H1 (cell line): ENCODE results near the gene ITGAE. TPM values are rescaled to one million over a fixed set of nuclear protein-coding genes. Genes with fewer than 3 reads are reported as not detected.

Experiments used
- CTCF ChIA-PET: fragments of 300-600 bp; sonication (Branson Sonifier 250); formaldehyde crosslinking; loops from one replicate; lab custom pipeline; 2021; ENCODE audit not compliant: partially characterized antibody; lab: Charles Lee
- POLR2A ChIA-PET: fragments of 300-600 bp; sonication (Branson Sonifier 250); formaldehyde crosslinking; loops from one replicate; lab custom pipeline; 2021; ENCODE audit warnings: inconsistent platforms; ENCODE audit not compliant: partially characterized antibody; lab: Charles Lee
- DNase-seq, 2 experiments: peaks; one replicate each; pipeline versions ENCODE4 v3.0.0 to v3.0.0-alpha.2; 2010 to 2022; ENCODE audit warnings: low spot score in 2 of 2, low read depth in 1 of 2, mixed read lengths in 1 of 2
- FAIRE-seq: peaks from 2 replicates; lab custom pipeline; 2011; peaks lifted over from hg19 to GRCh38; lab: Jason Lieb, UNC
- H2AFZ ChIP-seq: 2 replicates; pipeline ENCODE4 v1.8.1; 2012; ENCODE audit warnings: low read length, inconsistent platforms
- H2AK5ac ChIP-seq: 2 replicates; pipeline ENCODE4 v1.6.1; 2013; ENCODE audit warnings: low read depth, low read length
- H2BK120ac ChIP-seq: replicated peaks from 2 replicates; pipeline ENCODE3; 2013; ENCODE audit warnings: low read depth, low read length, inconsistent platforms
- H2BK12ac ChIP-seq: 2 replicates; pipeline ENCODE4 v1.6.1; 2013; ENCODE audit warnings: low read depth, low read length
- H2BK15ac ChIP-seq: 2 replicates; pipeline ENCODE4 v1.6.1; 2013; ENCODE audit warnings: low read length
- H2BK20ac ChIP-seq: 2 replicates; pipeline ENCODE4 v1.6.1; 2013; ENCODE audit warnings: low read length
- H2BK5ac ChIP-seq: 2 replicates; pipeline ENCODE4 v1.6.1; 2013; ENCODE audit warnings: low read depth, low read length
- H3K14ac ChIP-seq: 2 replicates; pipeline ENCODE4 v1.6.1; 2013; ENCODE audit warnings: inconsistent platforms; ENCODE audit not compliant: insufficient read length
- H3K18ac ChIP-seq: 2 replicates; pipeline ENCODE4 v1.6.1; 2013; ENCODE audit warnings: low read length; ENCODE audit errors: extremely low read depth
- H3K23ac ChIP-seq: 2 replicates; pipeline ENCODE4 v1.6.1; 2013; ENCODE audit warnings: inconsistent platforms; ENCODE audit not compliant: insufficient read length
- H3K23me2 ChIP-seq: 2 replicates; pipeline ENCODE4 v1.6.1; 2013; ENCODE audit warnings: low read depth, low read length
- H3K27ac ChIP-seq: 2 replicates; pipeline ENCODE4 v1.6.1; 2011; ENCODE audit warnings: low read depth, low read length, inconsistent platforms
- H3K27me3 ChIP-seq, 4 experiments: replicated peaks in 1 of 4; 1 replicate in 1 of 4; 2 replicates in 3 of 4; pipeline versions ENCODE4 v1.6.1 to v1.8.1; 2011 to 2013; ENCODE audit warnings: low read length in 3 of 4, mild to moderate bottlenecking in 3 of 4, inconsistent platforms in 2 of 4, mixed read lengths in 2 of 4, moderate library complexity in 1 of 4; ENCODE audit not compliant: control insufficient read depth in 3 of 4, insufficient read depth in 3 of 4; ENCODE audit errors: extremely low read depth in 1 of 4
- H3K36me3 ChIP-seq, 4 experiments: 2 replicates each; pipeline versions ENCODE4 v1.6.1 to v1.8.1; 2011 to 2013; ENCODE audit warnings: mild to moderate bottlenecking in 4 of 4, low read length in 3 of 4, moderate library complexity in 2 of 4, control low read depth in 1 of 4, inconsistent platforms in 1 of 4; ENCODE audit not compliant: insufficient read depth in 4 of 4, control insufficient read depth in 2 of 4
- H3K4ac ChIP-seq: replicated peaks from 2 replicates; pipeline ENCODE3; 2013; ENCODE audit warnings: low read length, low read depth, mixed read lengths, inconsistent platforms; ENCODE audit not compliant: insufficient read length
- H3K4me1 ChIP-seq, 4 experiments: replicated peaks in 1 of 4; 1 replicate in 1 of 4; 2 replicates in 3 of 4; pipeline versions ENCODE4 v1.6.1 to v1.8.1; 2011 to 2013; ENCODE audit warnings: low read length in 3 of 4, inconsistent platforms in 2 of 4, mixed read lengths in 1 of 4; ENCODE audit not compliant: insufficient read depth in 4 of 4, control insufficient read depth in 3 of 4
- H3K4me2 ChIP-seq, 2 experiments: 2 replicates each; pipeline versions ENCODE4 v1.6.1 to v1.8.1; 2011 to 2013; ENCODE audit warnings: low read depth in 2 of 2, low read length in 2 of 2, control low read depth in 1 of 2, inconsistent platforms in 1 of 2, mild to moderate bottlenecking in 1 of 2; ENCODE audit not compliant: insufficient read depth in 1 of 2
- H3K4me3 ChIP-seq, 4 experiments: fragments of 200-600, 300-600 bp in 1 of 4; sonication (generic), shearing (Covaris generic), sonication (Bioruptor Twin) in 1 of 4; 2 replicates each; pipeline versions ENCODE4 v1.5.1 to v1.8.1; 2011 to 2016; ENCODE audit warnings: low read length in 4 of 4, low read depth in 3 of 4, control low read depth in 2 of 4, inconsistent platforms in 2 of 4, mild to moderate bottlenecking in 2 of 4, mixed read lengths in 1 of 4, moderate library complexity in 1 of 4; ENCODE audit not compliant: insufficient read depth in 2 of 4; ENCODE audit errors: extremely low read depth in 1 of 4
- H3K56ac ChIP-seq: replicated peaks from 2 replicates; pipeline ENCODE3; 2013; ENCODE audit warnings: low read depth, mild to moderate bottlenecking, mixed read lengths, low read length, inconsistent platforms; ENCODE audit not compliant: insufficient read length
- H3K79me1 ChIP-seq: 2 replicates; pipeline ENCODE4 v1.6.1; 2013; ENCODE audit warnings: low read depth, low read length, control low read depth
- H3K79me2 ChIP-seq, 2 experiments: 2 replicates each; pipeline versions ENCODE4 v1.6.1 to v1.8.1; 2012 to 2013; ENCODE audit warnings: low read length in 2 of 2, mild to moderate bottlenecking in 2 of 2, inconsistent platforms in 1 of 2; ENCODE audit not compliant: insufficient read depth in 2 of 2, control insufficient read depth in 1 of 2
- H3K9ac ChIP-seq, 4 experiments: replicated peaks in 1 of 4; 1 replicate in 1 of 4; 2 replicates in 3 of 4; pipeline versions ENCODE4 v1.6.1 to v1.8.1; 2011 to 2013; ENCODE audit warnings: low read depth in 3 of 4, low read length in 3 of 4, control low read depth in 2 of 4, mild to moderate bottlenecking in 2 of 4, moderate library complexity in 2 of 4, inconsistent platforms in 1 of 4; ENCODE audit errors: extremely low read depth in 1 of 4
- H3K9me3 ChIP-seq, 2 experiments: 2 replicates each; pipeline versions ENCODE4 v1.6.1 to v1.8.1; 2012 to 2013; ENCODE audit warnings: mild to moderate bottlenecking in 2 of 2, moderate library complexity in 2 of 2, control low read depth in 1 of 2, inconsistent platforms in 1 of 2, low read depth in 1 of 2, low read length in 1 of 2, mixed read lengths in 1 of 2; ENCODE audit not compliant: insufficient read depth in 2 of 2
- H4K20me1 ChIP-seq, 2 experiments: replicated peaks in 1 of 2; 2 replicates each; pipeline versions ENCODE3 to v1.8.1; 2011 to 2013; ENCODE audit warnings: inconsistent platforms in 2 of 2, low read length in 2 of 2, mild to moderate bottlenecking in 1 of 2; ENCODE audit not compliant: insufficient read depth in 2 of 2, control insufficient read depth in 1 of 2
- H4K5ac ChIP-seq: 2 replicates; pipeline ENCODE4 v1.6.1; 2013; ENCODE audit warnings: low read length, low read depth, mixed read lengths, inconsistent platforms; ENCODE audit not compliant: insufficient read length
- H4K8ac ChIP-seq: 2 replicates; pipeline ENCODE4 v1.8.0; 2013; ENCODE audit warnings: mild to moderate bottlenecking, moderate library complexity, low read length, inconsistent platforms; ENCODE audit not compliant: insufficient read depth; ENCODE audit errors: extremely low read depth
- H4K91ac ChIP-seq: replicated peaks from 2 replicates; pipeline ENCODE3; 2013; ENCODE audit warnings: low read length, mixed read lengths, inconsistent platforms; ENCODE audit not compliant: insufficient read length
- ASH2L ChIP-seq: fragments of 200-600, 300-600 bp; sonication (generic); IDR thresholded peaks from one replicate; pipeline ENCODE4 v1.7.1; 2017; ENCODE audit warnings: low read length
- CBX5 ChIP-seq: fragments of 300-800, 300-1000 bp; sonication (generic); IDR thresholded peaks from 2 replicates; pipeline ENCODE4 v1.7.1; 2016; ENCODE audit warnings: antibody characterized with exemption, low read length, low read depth
- GABPA ChIP-seq: IDR thresholded peaks from 2 replicates; pipeline ENCODE4 v1.6.1; 2011; ENCODE audit warnings: mild to moderate bottlenecking, low read length, moderate library complexity, borderline replicate concordance; ENCODE audit not compliant: insufficient read depth
- NRF1 ChIP-seq: IDR thresholded peaks from 2 replicates; pipeline ENCODE4 v1.6.1; 2011; ENCODE audit warnings: mild to moderate bottlenecking, low read depth, low read length, improper control_type of control experiment
- RAD21 ChIP-seq, 2 experiments: IDR thresholded peaks in 1 of 2; conservative IDR thresholded peaks in 1 of 2; 2 replicates each; pipeline ENCODE4 v1.6.1; 2011; ENCODE audit warnings: low read depth in 2 of 2, low read length in 2 of 2, improper control_type of control experiment in 1 of 2, inconsistent platforms in 1 of 2, mild to moderate bottlenecking in 1 of 2, moderate library complexity in 1 of 2
- RXRA ChIP-seq: IDR thresholded peaks from 2 replicates; pipeline ENCODE4 v1.6.1; 2011; ENCODE audit warnings: low read depth, mild to moderate bottlenecking, low read length, moderate library complexity; ENCODE audit not compliant: insufficient read depth
- SAP30 ChIP-seq: fragments of 300-600 bp; sonication (generic); IDR thresholded peaks from 2 replicates; pipeline ENCODE4 v1.7.1; 2012; ENCODE audit warnings: low read length, moderate library complexity, mild to moderate bottlenecking, inconsistent platforms; ENCODE audit not compliant: insufficient read depth, insufficient replicate concordance
- SIX5 ChIP-seq: IDR thresholded peaks from 2 replicates; pipeline ENCODE4 v1.6.1; 2011; ENCODE audit warnings: mild to moderate bottlenecking, low read depth, low read length
- TCF12 ChIP-seq: IDR thresholded peaks from 2 replicates; pipeline ENCODE4 v1.6.1; 2011; ENCODE audit warnings: low read depth, mild to moderate bottlenecking, low read length
- TEAD4 ChIP-seq: IDR thresholded peaks from 2 replicates; pipeline ENCODE4 v1.6.1; 2012; ENCODE audit warnings: low read depth, low read length, inconsistent platforms, mixed read lengths
- YY1 ChIP-seq: IDR thresholded peaks from 2 replicates; pipeline ENCODE4 v1.6.1; 2011; ENCODE audit warnings: low read depth, mild to moderate bottlenecking, low read length
- ZNF274 ChIP-seq: IDR thresholded peaks from 2 replicates; pipeline ENCODE4 v1.7.0; 2012; ENCODE audit warnings: low read length, borderline replicate concordance; ENCODE audit errors: extremely low read depth
- WGBS, 2 experiments: shearing (Covaris generic) in 1 of 2; methylation state at CpG; one replicate each; pipeline versions ENCODE4 v1.1.6 to v1.1.7; 2013 to 2015; ENCODE audit warnings: low lambda C conversion rate in 2 of 2, mixed read lengths in 2 of 2, inconsistent platforms in 1 of 2, low coverage in 1 of 2, missing lambda C conversion rate in 1 of 2; ENCODE audit not compliant: insufficient replicate concordance in 2 of 2, insufficient coverage in 1 of 2, insufficient read length in 1 of 2; ENCODE audit errors: extremely low coverage in 1 of 2, missing lambda C conversion rate in 1 of 2; 5-methylcytosine and 5-hydroxymethylcytosine counted together
- polyA plus RNA-seq, 7 experiments: library from polyadenylated mRNA; depleted of rRNA in 3 of 7; stranded (reverse) in 5 of 7; unstranded in 2 of 7; fragments of >200 nt in 5 of 7; fragments of 200-250 nt in 2 of 7; gene quantifications; 1 replicate in 5 of 7; 2 replicates in 1 of 7; 4 replicates in 1 of 7; pipeline versions ENCODE4 v1.2.1 to v1.2.3, GENCODE V29; 2011 to 2013; ENCODE audit warnings: missing spikeins in 2 of 7, mixed read lengths in 2 of 7
- total RNA-seq: library from RNA; stranded (reverse); fragmentation: NEBNext Ultra II Directional; extraction: Animal tissue kit (Norgen Biotek cat#: 25700); gene quantifications from 2 replicates; pipeline ENCODE4 v1.2.1, GENCODE V29; 2021

The ITGAE gene
- total and polyA plus RNA-seq, 2 of the 8 experiments (the other 6 are each of a cell fraction or from before 2014, with no cell fraction given): 23.2 to 43.1 TPM

DNA sequence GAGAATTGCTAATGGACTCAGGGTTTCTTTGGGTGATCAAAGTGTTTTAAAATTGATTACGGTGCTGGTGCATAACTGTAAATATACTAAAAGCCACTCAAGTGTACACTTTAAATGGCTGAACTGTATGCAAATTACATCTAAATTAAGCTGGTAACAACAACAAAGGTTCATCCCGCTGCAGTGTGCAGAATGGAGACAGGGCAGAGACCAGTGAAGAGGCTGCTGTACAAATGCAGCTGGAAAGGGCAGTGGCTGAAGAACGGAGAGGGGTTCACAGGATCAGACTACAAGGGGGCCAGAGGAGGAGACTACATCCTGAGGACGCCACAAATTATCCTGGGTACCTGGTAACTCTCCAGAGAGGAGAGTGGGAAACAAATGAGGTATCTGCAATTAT lies 9.0 kb upstream of the ITGAE start:
- no peak for TF ChIP-seq RXRA
- TF ChIP-seq SAP30: no peak
- no peak for TF ChIP-seq ASH2L
- no peak for TF ChIP-seq CBX5
- TF ChIP-seq YY1: no peak
- TF ChIP-seq GABPA: no peak
- no peak for TF ChIP-seq NRF1
- no peak for TF ChIP-seq RAD21 (IDR thresholded peaks at IDR 0.05 in 1 of 2, conservative IDR thresholded peaks at IDR 0.05 in 1 of 2; ENCODE audit: low read depth in 2 of 2, low read length in 2 of 2)
- TF ChIP-seq TCF12: no peak
- no peak for TF ChIP-seq ZNF274
- no peak for TF ChIP-seq TEAD4
- TF ChIP-seq SIX5: no peak
- Histone ChIP-seq H3K4me2 (no peak overlapping the region), H3K79me2 (no peaks in the 10 kb centered on the region), H4K20me1 (peaks cover 0 to 5% of the 10 kb centered on the region in 2 experiments), H3K9ac (no peak overlapping the region), H2AK5ac (no peak overlapping the region), H3K9me3 (no peaks in the 10 kb centered on the region), H3K4ac (no peak overlapping the region), H2BK15ac (no peak overlapping the region), H3K79me1 (no peaks in the 10 kb centered on the region), H3K27ac (no peak overlapping the region), H3K56ac (no peak overlapping the region), H3K23me2 (no peaks in the 10 kb centered on the region; the same call in 1 of the 2 replicates), H4K5ac (no peak overlapping the region), H3K4me3 (no peak overlapping the region), H2BK5ac (no peak overlapping the region), H3K4me1 (no peaks in the 10 kb centered on the region), H2BK12ac (no peak overlapping the region), H3K23ac (no peak overlapping the region), H3K27me3 (no peaks in the 10 kb centered on the region), H2BK20ac (no peak overlapping the region), H3K36me3 (peaks cover 14 to 71% (median 42%) of the 10 kb centered on the region in 4 experiments), H3K14ac (no peak overlapping the region), H3K18ac (no peak overlapping the region), H4K91ac (no peak overlapping the region), H4K8ac (no peak overlapping the region), H2BK120ac (no peak overlapping the region), H2AFZ (no peak overlapping the region)
- CTCF ChIA-PET: interaction anchor here (3.2 kb wide), 2 partner anchors 72 to 75 kb away, joined by 12 to 17 read pairs; no protein-coding TSS in a partner anchor
- WGBS, 2 experiments: 84% methylated on average over 4 of the region's 4 CpGs; no CpG with 5 or more reads in 1 of the 2 experiments
- FAIRE-seq (no peak), DNase-seq (no peak)
- POLR2A ChIA-PET: interaction anchor here (1.2 to 1.8 kb wide), 2 partner anchors 10 to 15 kb away, joined by 5 read pairs; no protein-coding TSS in a partner anchor
